ENCODE data around the gene DYSF. TPM values are rescaled to one million over a fixed set of nuclear protein-coding genes. Genes with fewer than 3 reads are reported as not detected.

DYSF gene
- total and polyA plus RNA-seq, 9 donors: 2.3 to 16.5 (median 5.1) TPM

- intact Hi-C loops (cut with DNase I): loop anchor here in 2 of 4 donors (5.0 kb wide), 2 partner anchors 203 to 208 kb away; no protein-coding TSS in a partner anchor
- 28 to 35% (median 29%) methylated on average over 9 of the region's 9 CpGs for WGBS, 3 donors
- H3K4me3 ChIP-seq: no peak overlapping the region
- H3K36me3 ChIP-seq: no peaks in the 10 kb centered on the region
- DNase-seq: peak in 2 of 5 donors; percentile 39 to 43
- H3K27me3 ChIP-seq: no peaks in the 10 kb centered on the region
- H3K9me3 ChIP-seq: no peaks in the 10 kb centered on the region
- H3K4me1 ChIP-seq (ENCODE audit: insufficient read depth): no peaks in the 10 kb centered on the region
- no peak overlapping the region for H3K27ac ChIP-seq
- TF ChIP-seq, protein P1, sequence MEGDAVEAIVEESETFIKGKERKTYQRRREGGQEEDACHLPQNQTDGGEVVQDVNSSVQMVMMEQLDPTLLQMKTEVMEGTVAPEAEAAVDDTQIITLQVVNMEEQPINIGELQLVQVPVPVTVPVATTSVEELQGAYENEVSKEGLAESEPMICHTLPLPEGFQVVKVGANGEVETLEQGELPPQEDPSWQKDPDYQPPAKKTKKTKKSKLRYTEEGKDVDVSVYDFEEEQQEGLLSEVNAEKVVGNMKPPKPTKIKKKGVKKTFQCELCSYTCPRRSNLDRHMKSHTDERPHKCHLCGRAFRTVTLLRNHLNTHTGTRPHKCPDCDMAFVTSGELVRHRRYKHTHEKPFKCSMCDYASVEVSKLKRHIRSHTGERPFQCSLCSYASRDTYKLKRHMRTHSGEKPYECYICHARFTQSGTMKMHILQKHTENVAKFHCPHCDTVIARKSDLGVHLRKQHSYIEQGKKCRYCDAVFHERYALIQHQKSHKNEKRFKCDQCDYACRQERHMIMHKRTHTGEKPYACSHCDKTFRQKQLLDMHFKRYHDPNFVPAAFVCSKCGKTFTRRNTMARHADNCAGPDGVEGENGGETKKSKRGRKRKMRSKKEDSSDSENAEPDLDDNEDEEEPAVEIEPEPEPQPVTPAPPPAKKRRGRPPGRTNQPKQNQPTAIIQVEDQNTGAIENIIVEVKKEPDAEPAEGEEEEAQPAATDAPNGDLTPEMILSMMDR (IDR thresholded peaks at IDR 0.05): no peak
- no peak for TF ChIP-seq EP300 (IDR thresholded peaks at IDR 0.05)
- no peak for TF ChIP-seq POLR2A (IDR thresholded peaks at IDR 0.05)
Observed at GRCh38 chr2:71505086-71505769, 51.9 kb downstream of the DYSF start.

DNA sequence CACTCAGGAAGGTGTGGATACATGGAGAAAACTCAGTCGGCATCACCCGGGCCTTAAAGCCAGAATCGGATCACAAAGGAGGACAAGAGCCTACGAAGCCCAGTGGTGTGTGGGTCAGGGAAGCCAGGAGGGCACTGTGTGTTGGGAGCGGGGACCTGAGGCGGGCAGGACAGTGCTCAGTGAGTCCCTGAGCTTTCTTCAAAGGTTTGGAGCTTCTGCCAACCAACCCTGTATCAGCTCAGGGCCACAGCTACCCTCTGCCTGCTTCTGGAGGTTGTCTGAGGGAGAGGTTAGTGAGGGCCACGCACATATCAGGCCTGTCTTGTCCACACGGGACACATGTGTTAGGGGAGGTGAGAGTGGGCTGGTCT, 52.4 kb downstream of the DYSF start:
- Histone ChIP-seq H3K36me3 (no peaks in the 10 kb centered on the region), H3K9me3 (no peaks in the 10 kb centered on the region), H3K4me1 (ENCODE audit: insufficient read depth) (no peaks in the 10 kb centered on the region), H3K4me3 (no peak overlapping the region), H3K27ac (no peak overlapping the region), H3K27me3 (no peaks in the 10 kb centered on the region)
- DNase-seq: no peak
- TF ChIP-seq EP300 (IDR thresholded peaks at IDR 0.05) (no peak), POLR2A (IDR thresholded peaks at IDR 0.05) (no peak)
- TF ChIP-seq, protein P1 (IDR thresholded peaks at IDR 0.05): no peak
- 48 to 56% (median 53%) methylated on average over 8 of the region's 8 CpGs for WGBS, 3 donors
- intact Hi-C loops (cut with DNase I): loop anchor here in 2 of 4 donors (5.0 kb wide), 2 partner anchors 203 to 208 kb away; no protein-coding TSS in a partner anchor

GRCh38 chr2:71506222-71507153, 53.1 kb downstream of the DYSF start:
- intact Hi-C loops (cut with DNase I): loop anchor here in 2 of 4 donors (5.0 kb wide), 2 partner anchors 204 to 209 kb away; no protein-coding TSS in a partner anchor
- 87 to 89% (median 87%) methylated on average over 20 of the region's 20 CpGs for WGBS, 3 donors
- no peaks in the 10 kb centered on the region for H3K4me1 ChIP-seq (ENCODE audit: insufficient read depth)
- H3K4me3 ChIP-seq: no peak overlapping the region
- H3K9me3 ChIP-seq: no peaks in the 10 kb centered on the region
- no peaks in the 10 kb centered on the region for H3K27me3 ChIP-seq
- no peaks in the 10 kb centered on the region for H3K36me3 ChIP-seq
- TF ChIP-seq EP300 (IDR thresholded peaks at IDR 0.05): no peak
- no peak overlapping the region for H3K27ac ChIP-seq
- DNase-seq: no peak

DNA sequence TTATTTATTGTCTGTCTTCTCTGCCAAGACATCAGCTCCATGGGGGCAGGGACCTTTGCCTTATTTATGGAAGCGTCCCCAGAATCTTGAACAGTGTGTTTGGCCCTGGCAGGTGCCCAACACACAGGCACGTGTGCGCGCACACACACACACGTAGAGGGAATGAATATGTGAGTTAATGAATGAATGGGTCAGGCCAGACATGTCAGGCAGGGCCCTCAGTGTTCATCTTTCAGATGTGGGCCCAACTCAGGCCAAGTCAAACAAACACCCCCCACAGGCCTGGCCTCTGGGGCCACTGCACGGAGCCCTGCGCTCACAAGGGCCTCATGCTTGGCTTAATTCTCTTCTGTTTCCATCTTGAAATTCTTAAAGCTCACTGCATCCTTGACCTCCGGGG, 54.1 kb downstream of the DYSF start:
- H3K27ac ChIP-seq: no peak overlapping the region
- intact Hi-C loops (cut with DNase I): loop anchor here in 2 of 4 donors (5.0 kb wide), 2 partner anchors 205 to 210 kb away; no protein-coding TSS in a partner anchor
- WGBS, 3 donors: 83 to 85% (median 85%) methylated on average over 8 of the region's 8 CpGs
- H3K4me3 ChIP-seq: no peak overlapping the region
- no peaks in the 10 kb centered on the region for H3K9me3 ChIP-seq
- no peaks in the 10 kb centered on the region for H3K27me3 ChIP-seq
- DNase-seq: no peak
- TF ChIP-seq POLR2A (IDR thresholded peaks at IDR 0.05): no peak
- TF ChIP-seq EP300 (IDR thresholded peaks at IDR 0.05): no peak
- TF ChIP-seq, protein P1 (IDR thresholded peaks at IDR 0.05): no peak
- H3K36me3 ChIP-seq: no peaks in the 10 kb centered on the region
- no peaks in the 10 kb centered on the region for H3K4me1 ChIP-seq (ENCODE audit: insufficient read depth)
